Dendritic cell treated with granulocyte-macrophage colony-stimulating factor and Interleukin-4, amounts not matched to agents 40 ng/mL and 50 ng/mL, for 4 days (primary cell): ENCODE measurements around the gene RHBDL3.

Experiments
- H3K27ac Mint-ChIP-seq: one replicate; pipeline ENCODE4 v1.8.0; 2022; ENCODE audit warnings: mild to moderate bottlenecking, mixed read lengths
- H3K27me3 Mint-ChIP-seq: one replicate; pipeline ENCODE4 v1.8.0; 2022; ENCODE audit warnings: mild to moderate bottlenecking, mixed read lengths
- H3K36me3 Mint-ChIP-seq: one replicate; pipeline ENCODE4 v1.8.0; 2022; ENCODE audit warnings: low read depth, mixed read lengths
- H3K4me1 Mint-ChIP-seq: one replicate; pipeline ENCODE4 v1.8.0; 2022; ENCODE audit warnings: low read depth, mixed read lengths
- H3K4me3 Mint-ChIP-seq: one replicate; pipeline ENCODE4 v1.8.0; 2022; ENCODE audit warnings: mild to moderate bottlenecking, moderate library complexity, mixed read lengths
- H3K9me3 Mint-ChIP-seq: one replicate; pipeline ENCODE4 v1.8.0; 2022; ENCODE audit warnings: mixed read lengths
- intact Hi-C: fragments of 100-400 bp; cut with micrococcal nuclease; formaldehyde crosslinking; loops from one replicate; pipeline ENCODE4 v1.15.0; 2022

The RHBDL3 gene

DNA sequence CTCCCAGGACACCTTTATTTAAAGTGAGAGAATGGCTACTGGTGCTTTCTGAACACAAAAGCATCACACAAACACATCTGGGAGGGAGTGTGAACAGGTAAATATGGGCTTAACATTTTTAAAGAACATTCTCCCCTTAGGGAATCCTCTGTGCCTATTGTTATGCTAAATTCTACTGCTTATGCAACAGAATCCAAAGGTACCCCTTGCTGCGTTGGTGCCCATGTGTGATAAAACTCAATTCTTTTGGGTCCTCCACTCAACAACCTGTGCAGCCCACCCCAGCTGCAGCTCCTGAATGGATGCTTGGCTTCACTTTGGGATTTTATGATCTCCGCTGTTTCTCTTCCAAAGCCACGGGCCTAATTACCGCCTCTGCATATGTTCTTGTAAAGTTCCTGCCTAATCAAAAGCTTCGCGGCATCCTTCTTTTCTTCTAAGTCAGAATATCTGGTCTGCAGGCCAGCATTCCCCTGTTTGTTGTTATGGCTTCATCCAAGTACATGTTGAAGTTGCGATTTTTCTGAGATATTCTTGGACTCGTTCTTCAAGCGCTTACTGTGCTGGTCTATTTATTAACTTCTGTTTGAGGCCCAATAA is 23.9 kb downstream of the RHBDL3 start:
- Mint-ChIP-seq H3K27me3 (peaks cover 46% of the 10 kb centered on the region), H3K4me3 (no peak overlapping the region), H3K27ac (no peak overlapping the region), H3K4me1 (peaks cover 47% of the 10 kb centered on the region), H3K36me3 (no peaks in the 10 kb centered on the region), H3K9me3 (no peaks in the 10 kb centered on the region)
- intact Hi-C loops = no loop called here

DNA sequence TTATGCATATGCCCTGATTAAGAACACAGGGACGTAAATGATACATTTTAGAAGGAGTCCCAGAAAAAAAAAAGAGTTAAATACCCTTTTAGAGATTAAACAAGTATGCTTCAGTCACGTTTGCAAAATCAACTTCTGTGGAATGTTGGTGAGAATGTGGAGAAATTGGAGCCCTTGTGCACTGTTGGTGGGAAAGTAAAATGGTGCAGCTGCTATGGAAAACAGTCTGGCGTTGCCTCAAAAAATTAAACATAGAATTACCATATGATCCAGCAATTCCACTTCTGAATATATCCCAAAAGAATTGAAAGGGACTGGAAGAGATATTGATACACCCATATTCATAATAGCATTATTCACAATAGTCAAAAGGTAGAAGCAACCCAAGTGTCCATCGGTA is 26.5 kb downstream of the RHBDL3 start:
- H3K36me3 Mint-ChIP-seq = no peaks in the 10 kb centered on the region
- no peaks in the 10 kb centered on the region for H3K9me3 Mint-ChIP-seq
- H3K27me3 Mint-ChIP-seq = peaks cover 23% of the 10 kb centered on the region
- intact Hi-C loops = no loop called here
- H3K27ac Mint-ChIP-seq = no peak overlapping the region
- peaks cover 25% of the 10 kb centered on the region for H3K4me1 Mint-ChIP-seq
- no peak overlapping the region for H3K4me3 Mint-ChIP-seq

DNA sequence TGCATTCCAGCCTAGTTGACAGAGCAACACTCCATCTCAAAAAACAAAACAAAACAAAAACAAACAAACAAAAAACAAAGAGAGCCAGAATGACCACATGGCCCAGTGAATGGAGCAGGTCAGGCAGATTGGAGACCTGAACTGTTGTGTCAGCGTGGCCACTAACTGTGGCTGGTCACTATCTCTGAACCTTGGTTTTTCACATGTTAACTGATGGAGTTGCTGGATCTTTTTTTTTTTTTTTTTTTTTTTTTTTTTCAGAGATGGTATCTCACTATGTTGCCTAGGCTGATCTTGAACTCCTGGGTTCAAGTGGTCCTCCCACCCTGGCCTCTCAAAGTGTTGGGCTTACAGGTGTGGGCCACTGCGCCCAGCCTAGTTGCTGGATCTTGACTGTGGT is 31.8 kb downstream of the RHBDL3 start:
- Mint-ChIP-seq H3K27ac (no peak overlapping the region), H3K36me3 (peaks cover 35% of the 10 kb centered on the region), H3K27me3 (peaks cover 8% of the 10 kb centered on the region), H3K9me3 (no peaks in the 10 kb centered on the region), H3K4me3 (no peak overlapping the region), H3K4me1 (peaks cover 12% of the 10 kb centered on the region)
- intact Hi-C loops = no loop called here

DNA sequence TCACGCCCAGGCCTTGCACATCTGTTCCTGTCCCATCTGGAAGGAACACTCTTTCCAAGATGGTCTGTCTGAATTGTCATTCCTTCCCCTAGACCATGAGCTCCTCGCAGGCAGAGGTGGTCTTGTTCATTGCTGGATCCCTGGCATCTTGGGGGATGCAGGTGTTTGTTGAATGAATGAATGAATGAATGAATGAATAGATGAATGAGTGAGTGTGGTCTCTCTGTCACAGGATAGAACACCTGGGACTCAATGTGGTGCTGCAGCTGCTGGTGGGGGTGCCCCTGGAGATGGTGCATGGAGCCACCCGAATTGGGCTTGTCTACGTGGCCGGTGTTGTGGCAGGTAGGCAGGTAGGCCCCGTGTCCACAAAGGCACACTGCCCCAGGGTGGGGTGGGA is 32.2 kb downstream of the RHBDL3 start:
- Mint-ChIP-seq H3K36me3 (peaks cover 40% of the 10 kb centered on the region), H3K27ac (no peak overlapping the region), H3K4me3 (no peak overlapping the region), H3K27me3 (peaks cover 4% of the 10 kb centered on the region), H3K4me1 (peaks cover 12% of the 10 kb centered on the region), H3K9me3 (no peaks in the 10 kb centered on the region)
- intact Hi-C loops = no loop called here

DNA sequence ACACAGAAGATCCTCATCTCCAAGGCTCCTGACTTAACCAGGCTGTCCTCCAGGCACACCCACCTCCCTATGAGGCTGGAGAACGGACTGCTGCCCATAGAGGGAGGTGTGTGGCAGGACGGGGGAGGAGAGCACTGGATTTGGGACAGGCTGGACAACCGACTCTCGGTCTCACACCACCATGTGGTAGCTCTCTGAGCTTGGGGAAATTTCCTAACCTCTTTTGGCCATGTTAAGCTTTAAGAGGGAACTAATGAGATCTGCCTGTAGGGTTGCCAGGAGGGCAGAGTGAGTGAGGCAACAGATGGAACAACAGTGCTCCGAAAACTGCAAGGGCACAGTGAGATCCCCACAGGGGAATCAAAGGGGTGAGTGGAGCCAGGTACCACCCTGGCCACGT is 32.7 kb downstream of the RHBDL3 start:
- Mint-ChIP-seq H3K36me3 (peaks cover 44% of the 10 kb centered on the region), H3K27ac (no peak overlapping the region), H3K4me3 (no peak overlapping the region), H3K27me3 (peaks cover 3% of the 10 kb centered on the region), H3K9me3 (no peaks in the 10 kb centered on the region), H3K4me1 (peaks cover 12% of the 10 kb centered on the region)
- intact Hi-C loops = no loop called here

DNA sequence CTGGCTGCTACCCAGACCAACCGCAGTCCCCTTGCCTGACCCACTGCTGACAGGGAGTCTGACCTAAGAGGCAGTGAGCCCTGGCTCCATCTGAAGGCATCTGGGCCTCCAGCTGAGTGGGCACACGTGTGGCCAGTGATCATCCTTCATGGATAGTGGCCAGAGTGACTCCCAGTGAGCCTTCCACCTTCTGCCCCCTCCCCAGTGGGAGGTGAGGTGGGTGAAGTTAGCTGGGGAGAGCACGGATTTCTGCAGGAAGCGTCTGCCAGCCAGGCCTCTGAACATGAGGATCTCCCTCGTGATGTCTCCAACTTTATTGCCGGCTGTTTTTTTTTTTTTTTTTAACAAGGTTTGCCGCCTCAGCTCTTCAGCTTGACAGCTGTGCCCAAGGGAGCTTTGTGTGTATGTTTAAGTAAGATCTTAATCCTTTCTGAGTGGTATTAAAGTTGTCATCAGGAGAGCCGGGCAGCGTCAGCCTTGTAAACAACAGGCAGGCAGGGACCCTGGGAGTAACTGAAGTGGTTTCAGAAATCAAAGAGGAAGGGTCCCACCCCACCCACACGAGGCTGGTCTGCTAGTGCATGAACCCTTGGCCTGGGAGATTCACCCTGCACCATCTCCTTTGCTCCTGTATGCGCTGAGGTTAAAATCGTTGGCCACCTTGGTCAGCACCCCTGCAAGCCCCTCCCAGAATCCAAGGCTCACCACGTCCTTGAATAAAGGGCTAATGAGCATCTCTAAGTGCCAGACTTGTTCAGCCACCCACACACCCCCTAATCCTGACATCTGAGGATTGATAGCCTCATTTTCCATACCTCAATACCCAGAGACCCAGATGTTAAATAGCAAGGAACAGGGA is 33.3 kb downstream of the RHBDL3 start:
- peaks cover 15% of the 10 kb centered on the region for H3K4me1 Mint-ChIP-seq
- no peak overlapping the region for H3K27ac Mint-ChIP-seq
- intact Hi-C loops = no loop called here
- peaks cover 49% of the 10 kb centered on the region for H3K36me3 Mint-ChIP-seq
- H3K4me3 Mint-ChIP-seq = no peak overlapping the region
- H3K9me3 Mint-ChIP-seq = no peaks in the 10 kb centered on the region
- peaks cover 5% of the 10 kb centered on the region for H3K27me3 Mint-ChIP-seq

DNA sequence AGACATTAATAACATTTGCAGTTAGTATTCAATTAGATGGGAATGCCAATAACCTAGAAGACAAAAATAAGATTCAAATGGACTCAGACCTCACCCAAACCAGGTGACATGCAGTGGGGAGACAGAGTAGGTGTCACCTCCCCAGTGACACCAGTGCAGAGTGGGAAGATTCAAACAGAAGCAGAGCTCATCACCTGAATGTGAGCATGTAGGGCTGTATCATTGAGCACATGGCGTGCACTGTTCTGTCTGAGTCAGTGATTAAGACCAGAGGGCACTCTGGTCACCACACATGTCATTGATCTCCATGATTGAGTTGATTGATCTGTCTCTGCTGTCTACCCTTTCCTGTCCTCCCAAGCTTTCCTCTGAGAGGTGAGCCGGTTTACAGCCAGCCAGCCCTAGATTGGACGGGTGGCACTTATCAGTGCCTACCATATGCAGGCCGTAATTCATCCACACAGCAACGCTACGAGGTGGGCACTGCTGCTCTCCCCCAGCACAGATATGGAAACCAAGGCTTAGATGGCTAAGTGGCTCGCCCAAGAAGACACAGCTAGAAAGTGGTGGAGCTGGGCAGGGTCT is 34.0 kb downstream of the RHBDL3 start:
- intact Hi-C loops = no loop called here
- peaks cover 7% of the 10 kb centered on the region for H3K27me3 Mint-ChIP-seq
- H3K4me3 Mint-ChIP-seq = no peak overlapping the region
- H3K27ac Mint-ChIP-seq = no peak overlapping the region
- H3K4me1 Mint-ChIP-seq = peaks cover 19% of the 10 kb centered on the region
- H3K36me3 Mint-ChIP-seq = peaks cover 54% of the 10 kb centered on the region
- no peaks in the 10 kb centered on the region for H3K9me3 Mint-ChIP-seq

DNA sequence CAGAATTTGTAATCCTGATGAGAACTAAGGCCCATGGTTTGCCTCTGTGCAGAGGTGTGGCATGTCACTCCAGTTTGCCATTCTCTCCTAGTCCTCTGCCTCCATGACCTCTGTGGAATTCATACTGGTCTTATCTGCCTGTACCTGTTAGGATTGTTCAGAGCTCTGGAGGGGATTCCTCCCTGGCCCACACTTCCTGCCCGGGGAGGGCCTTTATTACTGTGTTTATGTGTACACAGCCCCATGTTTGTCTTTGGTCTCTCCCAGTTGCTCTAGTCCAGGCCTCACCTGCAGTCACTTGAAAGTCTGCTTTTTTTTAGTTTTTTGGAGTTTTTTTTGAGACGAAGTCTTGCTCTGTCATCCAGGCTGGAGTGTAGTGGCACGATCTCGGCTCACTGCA is 36.4 kb downstream of the RHBDL3 start:
- Mint-ChIP-seq H3K4me1 (peaks cover 28% of the 10 kb centered on the region), H3K27me3 (peaks cover 10% of the 10 kb centered on the region), H3K4me3 (no peak overlapping the region), H3K9me3 (no peaks in the 10 kb centered on the region), H3K36me3 (peaks cover 77% of the 10 kb centered on the region), H3K27ac (no peak overlapping the region)
- intact Hi-C loops = no loop called here

DNA sequence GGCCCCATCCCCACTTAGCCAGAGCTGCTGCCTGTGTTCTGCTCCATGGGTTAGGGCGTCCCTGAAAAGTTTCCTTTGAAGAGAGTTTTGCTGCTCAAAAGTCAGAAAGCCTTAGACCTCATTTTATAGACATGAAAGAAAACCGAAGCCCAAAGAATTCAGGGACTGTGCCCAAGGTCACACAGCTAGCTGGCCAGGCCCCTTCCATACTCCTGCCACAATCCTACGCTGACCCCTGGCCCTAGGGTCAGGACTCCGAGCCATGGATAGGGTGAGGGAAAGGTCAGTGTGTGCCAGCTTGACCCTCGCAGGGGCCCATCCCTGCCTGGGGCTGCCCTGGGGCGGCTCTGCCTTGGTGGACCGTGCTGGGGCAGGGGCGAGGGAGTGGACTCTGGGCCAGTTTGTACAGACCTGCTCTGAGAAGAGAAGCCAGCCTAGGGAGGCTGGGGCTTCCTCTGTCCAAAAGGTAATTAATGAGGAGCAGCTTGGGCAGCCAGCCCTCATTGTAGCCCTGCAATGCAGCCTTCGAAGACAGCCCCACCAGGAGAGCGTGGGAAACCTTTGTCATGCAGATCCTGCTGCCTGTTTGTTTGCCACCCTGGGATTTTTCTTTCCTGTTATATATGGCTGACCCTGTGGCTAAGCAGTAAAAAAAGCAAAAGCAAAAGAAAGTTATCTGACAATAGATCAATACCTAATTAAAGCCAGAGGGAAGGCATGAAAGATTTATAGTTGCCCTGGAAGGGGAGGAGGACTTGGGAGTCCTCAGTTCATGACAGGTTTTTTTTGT is 37.4 kb downstream of the RHBDL3 start:
- H3K36me3 Mint-ChIP-seq = peaks cover 81% of the 10 kb centered on the region
- peaks cover 34% of the 10 kb centered on the region for H3K4me1 Mint-ChIP-seq
- intact Hi-C loops = no loop called here
- no peaks in the 10 kb centered on the region for H3K9me3 Mint-ChIP-seq
- H3K27ac Mint-ChIP-seq = no peak overlapping the region
- H3K27me3 Mint-ChIP-seq = peaks cover 14% of the 10 kb centered on the region
- H3K4me3 Mint-ChIP-seq = no peak overlapping the region

DNA sequence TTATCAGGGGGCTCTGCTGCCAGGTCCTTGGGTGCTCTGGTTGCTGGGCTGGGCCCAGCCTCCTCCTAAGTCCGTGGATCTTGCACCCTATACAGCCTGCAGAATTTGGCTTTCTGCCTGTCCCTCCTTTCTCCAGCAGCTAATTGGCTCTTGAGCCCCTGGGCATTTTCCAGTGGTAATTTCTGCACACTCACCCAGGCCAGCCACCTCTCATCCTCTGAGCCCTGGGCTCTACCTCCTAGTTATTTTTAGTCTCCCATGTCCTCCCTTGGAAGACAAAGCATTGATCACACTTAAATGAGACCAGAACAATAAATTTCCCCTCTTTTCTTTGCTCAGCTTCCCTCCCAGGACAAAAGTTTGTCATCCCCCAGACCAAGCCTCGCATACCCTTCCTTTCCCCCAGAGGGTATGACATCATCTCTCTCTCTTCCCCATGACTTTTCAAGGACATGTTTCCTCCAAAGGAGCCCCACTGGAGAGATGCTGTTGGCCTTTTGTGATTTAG is 38.2 kb downstream of the RHBDL3 start:
- Mint-ChIP-seq H3K9me3 (no peaks in the 10 kb centered on the region), H3K4me1 (peaks cover 33% of the 10 kb centered on the region), H3K36me3 (peaks cover 81% of the 10 kb centered on the region), H3K27me3 (peaks cover 16% of the 10 kb centered on the region), H3K27ac (peak overlapping the region; percentile 12), H3K4me3 (no peak overlapping the region)
- intact Hi-C loops = no loop called here

DNA sequence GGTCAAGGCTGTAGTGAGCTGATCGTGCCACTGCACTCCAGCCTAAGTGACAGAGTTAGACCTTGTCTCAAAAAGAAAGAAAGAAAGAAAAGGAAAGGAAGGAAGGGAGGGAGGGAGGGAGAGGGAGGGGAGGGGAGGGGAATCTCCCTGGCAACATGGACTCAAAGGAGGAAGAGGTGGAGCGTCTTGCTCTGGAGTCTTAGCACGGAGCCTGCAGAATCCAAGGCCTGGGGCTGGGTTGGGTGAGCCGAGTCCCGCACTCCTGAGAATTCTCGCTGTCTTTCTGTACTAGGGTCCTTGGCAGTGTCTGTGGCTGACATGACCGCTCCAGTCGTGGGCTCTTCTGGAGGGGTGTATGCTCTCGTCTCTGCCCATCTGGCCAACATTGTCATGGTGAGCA is 39.4 kb downstream of the RHBDL3 start:
- intact Hi-C loops = no loop called here
- Mint-ChIP-seq H3K27me3 (peaks cover 16% of the 10 kb centered on the region), H3K9me3 (no peaks in the 10 kb centered on the region), H3K4me3 (no peak overlapping the region), H3K36me3 (peaks cover 81% of the 10 kb centered on the region), H3K27ac (no peak overlapping the region), H3K4me1 (peaks cover 27% of the 10 kb centered on the region)

DNA sequence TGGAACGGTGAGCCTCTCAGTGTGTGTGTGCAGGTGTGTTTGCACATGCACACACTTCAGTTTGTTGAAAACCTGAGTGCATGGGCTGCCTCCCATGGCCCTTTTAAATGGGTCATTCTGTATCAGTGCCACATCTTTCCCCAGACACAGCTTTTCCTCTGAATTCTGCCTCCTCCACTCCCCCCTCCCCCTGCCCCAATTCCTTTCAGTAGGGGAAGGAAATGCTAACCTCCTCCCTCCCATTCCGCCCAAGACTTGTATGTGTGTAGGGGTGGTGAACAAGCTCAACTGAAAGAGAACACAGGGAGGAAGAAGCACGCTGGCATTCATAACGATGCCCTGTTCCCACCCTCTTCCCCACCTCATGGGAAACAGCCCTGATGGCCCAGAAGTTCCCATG is 42.0 kb downstream of the RHBDL3 start:
- no peak overlapping the region for H3K27ac Mint-ChIP-seq
- intact Hi-C loops = no loop called here
- peaks cover 23% of the 10 kb centered on the region for H3K27me3 Mint-ChIP-seq
- peaks cover 84% of the 10 kb centered on the region for H3K36me3 Mint-ChIP-seq
- peaks cover 35% of the 10 kb centered on the region for H3K4me1 Mint-ChIP-seq
- H3K4me3 Mint-ChIP-seq = no peak overlapping the region
- no peaks in the 10 kb centered on the region for H3K9me3 Mint-ChIP-seq

DNA sequence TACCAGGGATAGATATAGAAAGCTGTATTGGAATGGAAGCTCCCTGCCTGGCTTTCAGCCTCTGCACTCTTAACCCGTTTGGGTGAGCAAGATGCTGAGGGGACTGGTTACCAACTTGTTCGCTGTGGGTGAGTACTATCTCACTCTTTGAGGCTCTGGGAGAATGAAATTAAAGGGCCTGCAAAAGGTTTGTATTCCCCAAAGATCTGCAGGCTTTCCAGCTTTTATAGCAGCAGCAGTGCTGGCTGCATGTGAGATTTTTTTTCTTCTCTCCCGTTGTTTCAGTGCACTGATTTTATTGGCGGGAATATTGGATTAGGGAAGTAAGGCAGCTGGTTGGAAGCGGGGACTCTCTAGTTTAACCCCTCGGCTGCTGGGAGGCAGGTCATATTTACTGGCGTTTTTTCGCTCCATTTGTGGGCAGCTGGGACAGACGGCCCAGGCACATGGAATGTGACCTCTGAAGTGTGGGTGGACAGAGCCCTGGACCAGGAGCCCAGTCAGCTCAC is 45.5 kb downstream of the RHBDL3 start:
- peaks cover 69% of the 10 kb centered on the region for H3K36me3 Mint-ChIP-seq
- intact Hi-C loops = no loop called here
- H3K9me3 Mint-ChIP-seq = no peaks in the 10 kb centered on the region
- peaks cover 24% of the 10 kb centered on the region for H3K27me3 Mint-ChIP-seq
- H3K4me1 Mint-ChIP-seq = peaks cover 27% of the 10 kb centered on the region
- H3K4me3 Mint-ChIP-seq = no peak overlapping the region
- H3K27ac Mint-ChIP-seq = no peak overlapping the region
